NOMO-1 (cell line): Measurements from ENCODE around the gene CCL27.

ENCODE experiments used
- DNase-seq, 2 experiments: peaks; one replicate each; lab custom pipeline; 2025; ENCODE audit not compliant: unreplicated experiment in 2 of 2; lab: John Stamatoyannopoulos, UW

CCL27 gene

DNA sequence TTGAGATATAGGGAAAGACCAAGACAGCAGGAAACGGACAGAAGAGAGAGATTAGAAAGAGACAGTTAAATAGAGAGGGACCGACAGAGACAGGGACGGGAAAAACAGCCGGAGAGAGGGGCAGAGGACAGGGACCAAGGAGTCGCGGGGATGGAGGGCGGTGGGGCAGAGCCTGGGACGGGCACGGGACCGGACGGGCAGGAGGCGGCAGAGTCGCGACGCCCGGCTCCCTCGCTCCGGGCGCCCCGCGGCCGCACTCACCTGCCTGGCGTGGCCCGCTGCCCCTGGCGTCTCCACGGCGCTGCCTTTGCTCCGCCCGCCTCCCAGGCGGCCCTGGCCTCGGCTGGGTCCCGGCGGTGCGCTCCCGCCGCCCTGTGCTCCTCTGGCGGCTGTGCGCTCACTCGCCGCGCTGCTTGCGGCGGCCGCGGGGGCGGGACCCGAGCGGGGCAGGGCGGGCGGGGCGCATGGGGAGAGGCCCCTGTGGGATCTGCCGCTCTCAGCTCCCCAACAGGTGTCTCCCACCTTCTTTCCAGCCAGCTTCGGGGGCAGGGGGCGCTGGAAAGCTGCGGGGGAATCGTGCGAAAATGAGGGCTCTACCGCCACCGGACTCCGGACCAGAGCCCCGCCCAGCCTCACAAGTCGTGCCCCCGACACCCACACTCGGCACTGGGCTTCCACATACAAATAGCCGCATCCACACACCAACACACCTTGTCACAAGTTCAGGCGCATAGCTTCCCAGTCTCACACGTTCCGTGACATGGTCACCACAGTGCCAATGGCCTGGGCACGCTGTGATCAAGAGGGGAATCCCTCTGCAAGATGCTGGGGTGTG is 33.6 kb downstream of the CCL27 start, which contains the start of gene ARID3C:
ARID3C (minus strand) TSS at position 411 of the 835 bp plus-strand sequence. CDS start 1,052 bp downstream, outside the sequence.
- DNase-seq, result peak in 1 of 2 experiments; percentile 34

DNA sequence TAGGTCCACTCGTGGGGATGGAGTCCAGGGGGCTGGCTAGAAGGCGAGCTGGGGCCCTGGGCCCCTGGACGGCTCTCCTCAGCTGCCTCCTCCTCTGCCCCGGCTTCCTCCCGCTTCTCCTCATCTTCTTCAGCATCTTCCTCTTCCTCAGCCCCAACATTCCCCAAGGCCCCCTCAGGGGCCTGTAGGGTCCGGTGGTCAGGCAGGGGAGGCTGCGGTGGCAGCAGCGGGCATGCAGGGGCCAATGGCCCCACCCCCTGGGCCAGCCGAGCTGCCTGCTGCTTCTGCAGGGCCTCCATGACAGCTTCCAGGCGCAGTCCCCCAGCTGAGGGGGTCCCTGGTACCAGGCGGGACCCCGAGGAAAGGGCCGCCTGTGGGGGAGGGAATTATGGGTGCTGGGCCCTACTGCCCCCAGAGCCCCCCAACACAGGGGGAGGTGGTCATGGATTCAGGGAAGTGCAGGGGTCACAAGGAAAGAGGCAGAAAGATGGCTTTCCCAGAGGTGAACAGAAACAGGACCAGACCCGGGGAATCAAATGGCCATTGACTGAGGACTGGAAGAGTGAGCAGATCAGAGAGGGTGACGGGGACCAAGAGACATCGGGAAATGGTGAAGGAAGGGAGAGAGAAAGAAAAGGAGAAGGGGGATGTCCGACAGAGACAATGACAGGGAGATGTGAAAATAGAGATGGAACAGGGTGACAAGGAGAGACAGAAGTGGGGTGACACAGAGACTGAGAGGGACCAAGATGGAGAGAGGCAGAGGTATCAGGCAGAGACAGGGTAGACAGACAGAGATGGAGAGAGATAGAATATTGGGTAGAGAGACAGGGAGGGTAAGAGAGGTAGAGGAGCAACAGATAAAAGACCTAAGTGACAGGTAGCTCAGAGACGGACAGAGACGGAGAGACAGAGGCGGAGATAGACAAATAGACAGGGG is 34.5 kb downstream of the CCL27 start:
- DNase-seq, result no peak

- DNase-seq, result no peak
Measured at GRCh38 chr9:34625186-34625486, 37.3 kb downstream of the CCL27 start.

- no peak for DNase-seq
Measured at GRCh38 chr9:34624475-34625185, 37.8 kb downstream of the CCL27 start.

DNA sequence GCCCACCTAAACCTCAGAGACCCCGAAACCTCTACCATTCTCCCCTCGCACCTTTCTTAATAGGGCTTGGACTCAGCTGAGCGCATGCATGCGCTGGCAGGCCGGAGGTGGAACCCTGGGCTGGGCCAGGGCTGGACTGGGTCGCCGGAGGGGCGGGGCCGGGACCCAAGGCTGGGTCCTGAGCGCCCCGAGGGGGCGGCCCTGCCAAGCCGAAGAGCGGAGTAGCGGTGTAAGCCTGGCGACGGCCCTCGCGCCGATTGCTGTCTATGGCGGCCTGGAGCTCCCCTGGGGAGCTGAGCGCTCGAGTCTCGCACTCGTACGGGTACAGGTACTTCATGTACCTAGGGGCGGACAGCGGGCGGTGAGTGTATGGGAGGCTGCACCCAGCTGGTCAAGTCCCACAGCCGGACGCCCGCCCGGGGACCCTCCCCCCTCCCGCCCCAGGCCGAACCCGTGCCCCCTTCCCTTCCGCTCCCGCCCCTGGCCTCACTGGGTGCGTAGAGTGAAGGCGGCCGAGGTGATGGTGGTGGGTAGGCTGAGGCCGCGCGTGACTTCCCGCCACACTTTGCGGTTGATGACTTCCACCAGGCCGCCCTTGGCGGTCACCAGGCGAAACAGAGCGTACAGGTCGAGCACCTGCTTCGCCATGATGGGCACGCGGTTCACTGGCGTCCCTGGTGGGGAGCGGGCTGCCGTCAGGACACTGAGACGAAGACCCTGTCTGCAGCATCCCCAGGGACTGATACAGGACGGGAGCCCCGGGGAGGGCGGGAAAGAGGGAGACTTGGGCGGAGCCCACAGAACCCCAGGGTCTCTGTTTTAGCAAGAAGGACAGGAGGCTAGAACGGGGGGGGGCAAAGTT is 38.9 kb downstream of the CCL27 start:
- DNase-seq, result no peak

DNA sequence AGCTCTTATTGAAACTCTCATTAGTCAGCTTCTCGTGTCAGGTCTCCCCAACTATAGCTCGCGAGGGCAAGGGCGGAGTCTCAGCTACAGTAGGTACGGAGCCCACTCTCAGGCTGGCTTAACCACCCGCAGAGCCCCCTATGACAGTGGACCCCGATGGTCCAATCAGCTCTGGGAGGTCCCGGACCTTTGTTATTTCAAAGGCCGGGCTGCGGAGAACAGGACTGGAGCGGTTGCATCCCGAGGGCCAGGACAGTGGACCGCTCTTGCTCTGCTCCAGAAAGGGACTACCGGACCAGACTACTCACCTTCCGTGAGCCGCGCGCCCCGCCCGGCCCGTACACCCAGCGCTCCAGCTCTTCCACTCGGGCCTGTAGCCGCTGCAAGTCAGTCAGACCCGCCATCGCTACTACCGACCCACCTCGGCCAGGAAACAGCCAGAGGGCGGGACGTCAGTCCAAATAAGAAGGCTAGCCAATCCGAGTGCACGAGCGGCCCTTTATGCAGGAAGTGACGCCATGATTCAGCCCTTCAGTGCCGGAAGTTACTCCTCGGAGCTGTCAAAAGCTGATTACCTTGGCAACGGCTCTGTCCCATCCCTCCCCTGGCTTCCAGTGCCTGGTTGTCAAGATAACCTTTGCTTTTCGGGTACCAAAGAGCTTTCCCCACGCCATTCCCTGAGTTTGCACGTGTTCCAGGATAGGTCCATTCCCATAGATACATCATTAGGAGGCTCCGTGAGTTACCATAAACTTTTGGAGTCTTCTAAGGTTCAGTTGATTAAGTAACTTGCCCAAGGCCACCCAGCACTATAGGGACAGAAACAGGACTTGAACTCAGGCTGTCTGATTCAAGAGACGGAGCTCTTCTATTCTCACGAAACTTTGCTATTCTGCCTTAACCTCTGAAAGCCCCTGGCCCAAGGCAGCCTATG is 42.1 kb downstream of the CCL27 start, which contains the start of gene DCTN3:
DCTN3 (minus strand) TSS at position 435 of the 934 bp plus-strand sequence; CDS start at position 404, 31 bp downstream.
- peak; percentile 99 to 100 for DNase-seq

DNA sequence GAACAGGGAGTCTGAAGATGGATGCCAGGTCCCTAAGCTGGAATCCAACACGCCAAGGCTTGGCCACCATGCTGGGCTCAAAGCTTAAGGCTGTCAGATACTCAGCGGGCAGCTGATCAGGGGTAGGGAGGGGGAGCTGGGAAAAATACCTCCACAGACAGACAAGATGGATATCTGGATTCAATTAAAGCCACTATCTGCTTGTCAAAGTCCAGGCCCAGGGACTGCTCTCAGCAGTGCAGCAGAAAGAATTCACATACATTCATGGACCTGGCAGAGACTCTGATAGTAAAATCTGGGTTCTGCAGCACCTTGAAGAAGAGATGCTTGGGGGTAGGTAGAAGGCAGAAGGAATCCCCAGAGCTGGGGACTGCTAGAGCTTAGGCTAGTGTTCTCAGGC is 47.3 kb downstream of the CCL27 start:
- no peak for DNase-seq

DNA sequence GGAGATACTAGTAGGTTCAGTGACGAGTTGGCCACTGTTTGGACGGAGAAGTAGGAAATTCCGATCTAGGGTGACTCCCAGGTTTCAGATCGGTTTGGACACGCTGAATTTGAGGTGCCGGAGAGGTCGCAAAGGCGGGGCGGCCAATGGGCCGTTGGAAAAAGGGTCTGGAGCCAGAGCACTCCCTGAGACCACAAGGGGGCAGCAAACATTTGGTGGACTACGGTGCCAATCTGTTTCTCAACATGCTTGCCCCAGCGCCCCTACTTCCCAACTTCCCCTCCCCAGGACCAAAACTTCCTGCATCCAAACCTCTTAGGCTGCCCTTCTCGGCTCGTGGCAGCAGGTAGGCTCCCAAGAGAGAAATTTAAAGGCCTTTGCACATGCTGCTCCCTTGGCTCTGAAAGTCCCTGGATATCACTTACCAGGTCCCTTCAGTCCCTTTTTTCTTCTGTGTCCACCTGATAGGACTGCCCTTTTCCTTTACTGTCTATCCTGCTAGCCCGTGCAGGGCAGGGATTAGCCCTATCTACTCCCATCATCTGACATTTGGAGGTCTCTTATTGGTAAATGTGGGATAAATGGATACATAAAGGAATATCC is 49.6 kb downstream of the CCL27 start:
- DNase-seq, result peak; percentile 80 to 83
